Endometrial microvascular endothelial cells (primary cell): Measurements from ENCODE around the gene ADGRB2. TPM values are rescaled to one million over a fixed set of nuclear protein-coding genes. Genes with fewer than 3 reads are reported as not detected.

Source experiments
- in situ Hi-C: cut with HindIII; loops from 2 replicates; pipeline ENCODE4 v1.10.0; 2017; ENCODE audit warnings: low sequenced_read_pairs, low pct_unique_long_range_greater_than_20kb; ENCODE audit errors: inconsistent ontology term
- total RNA-seq: library from RNA; depleted of rRNA; stranded (reverse); fragments of >200 nt; gene quantifications from one replicate; pipeline ENCODE4 v1.2.3, GENCODE V29; 2015; ENCODE audit errors: inconsistent ontology term

Gene ADGRB2
- total RNA-seq, 1 donor from 2014 or later: 0.19 TPM

DNA sequence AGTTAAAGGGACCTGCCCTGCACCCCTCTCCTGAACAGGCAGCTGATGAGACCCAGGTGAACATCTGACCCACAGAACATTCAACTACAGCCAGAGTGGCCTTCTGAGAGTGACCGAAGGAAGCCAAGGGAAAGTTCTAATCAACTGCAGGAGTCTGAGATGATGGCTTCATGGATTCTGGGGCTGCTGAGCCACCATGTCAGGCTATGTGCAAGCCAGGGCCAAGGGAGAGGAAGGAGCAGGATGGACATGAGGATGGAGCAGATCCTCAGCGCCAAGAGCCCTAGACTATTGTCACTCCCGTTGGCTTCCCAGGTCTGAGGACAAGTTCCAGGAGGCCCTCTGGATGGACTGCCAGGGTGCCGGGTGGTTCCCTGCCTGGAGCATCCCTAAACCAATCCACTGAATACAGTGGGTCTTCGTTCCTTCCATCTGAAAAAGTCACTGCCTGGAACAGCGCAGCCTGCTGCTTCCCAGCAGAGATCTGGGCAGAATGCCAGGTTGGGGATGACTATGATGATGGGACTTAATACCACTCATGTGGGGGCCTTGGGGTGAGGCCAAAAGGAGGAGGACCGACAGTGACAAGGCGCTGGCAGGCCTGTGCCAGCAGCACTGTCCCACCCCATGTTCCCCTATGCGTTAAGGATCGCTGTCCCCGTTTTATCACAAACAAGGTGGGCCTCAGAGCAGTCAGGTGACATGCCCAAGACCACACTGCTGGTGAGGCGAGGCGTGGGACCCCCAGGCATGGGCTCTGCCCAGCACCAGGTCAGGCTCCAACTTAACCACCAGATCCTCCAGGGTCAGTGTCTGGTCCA, 31.9 kb upstream of the ADGRB2 start:
- in situ Hi-C loops: no loop called here

- in situ Hi-C loops: no loop called here
Measured at GRCh38 chr1:31795096-31795675, 31.0 kb upstream of the ADGRB2 start.

DNA sequence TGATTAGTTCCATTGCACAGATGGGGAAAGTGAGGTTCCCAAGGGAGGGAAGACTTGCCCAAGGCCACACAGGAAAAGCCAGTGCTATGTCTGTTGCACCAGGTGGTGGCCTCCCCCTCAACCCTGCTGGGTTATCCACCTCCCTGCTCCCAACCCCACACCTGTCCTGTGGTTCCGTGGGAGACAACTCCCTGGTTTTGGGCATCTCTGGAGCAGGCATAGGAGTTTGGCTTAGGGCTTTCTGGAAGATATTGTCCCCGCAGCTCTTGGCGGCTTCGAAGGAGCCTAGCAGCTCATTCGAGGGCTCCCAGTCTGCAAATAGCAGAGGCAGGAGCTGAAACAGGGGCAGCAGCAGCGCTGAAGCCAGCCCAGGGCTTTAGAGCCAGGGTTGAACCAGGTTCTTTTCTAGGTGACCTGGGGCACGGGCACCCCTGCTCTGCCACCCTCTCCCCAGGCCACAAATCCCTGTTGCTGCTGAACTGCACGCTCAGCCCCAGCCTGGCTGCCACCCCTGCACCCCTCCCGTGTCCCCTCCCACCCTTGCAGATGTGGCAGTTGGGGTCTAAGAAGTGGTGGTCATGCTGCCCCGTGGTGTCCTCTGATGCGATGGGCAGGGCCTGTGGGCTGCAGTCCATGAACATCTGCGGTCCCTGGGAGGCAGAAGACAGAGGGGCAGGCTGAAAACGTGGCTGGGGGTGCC, 29.6 kb upstream of the ADGRB2 start:
- in situ Hi-C loops: no loop called here

DNA sequence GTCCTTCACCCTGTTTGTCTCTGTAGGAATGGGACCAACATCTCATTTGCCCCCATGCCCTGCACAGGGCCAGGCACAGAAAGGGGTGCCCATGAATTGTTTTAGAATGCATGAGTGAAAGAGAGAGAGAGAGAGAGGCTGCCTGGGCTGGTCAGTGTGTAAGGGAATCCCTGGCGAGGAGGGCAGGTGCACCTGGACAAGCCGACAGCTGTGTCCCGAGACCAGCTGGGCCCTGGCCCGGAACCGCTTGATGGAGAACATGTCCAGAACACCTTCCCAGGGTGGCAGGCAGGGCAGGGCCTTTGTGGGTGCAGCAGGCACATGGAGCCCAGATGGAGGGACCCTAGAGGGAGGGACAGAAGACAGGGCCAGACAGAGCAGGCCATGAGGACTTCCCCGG, 28.9 kb upstream of the ADGRB2 start:
- in situ Hi-C loops: no loop called here

GRCh38 chr1:31792541-31792940, 28.4 kb upstream of the ADGRB2 start:
- in situ Hi-C loops: no loop called here

DNA sequence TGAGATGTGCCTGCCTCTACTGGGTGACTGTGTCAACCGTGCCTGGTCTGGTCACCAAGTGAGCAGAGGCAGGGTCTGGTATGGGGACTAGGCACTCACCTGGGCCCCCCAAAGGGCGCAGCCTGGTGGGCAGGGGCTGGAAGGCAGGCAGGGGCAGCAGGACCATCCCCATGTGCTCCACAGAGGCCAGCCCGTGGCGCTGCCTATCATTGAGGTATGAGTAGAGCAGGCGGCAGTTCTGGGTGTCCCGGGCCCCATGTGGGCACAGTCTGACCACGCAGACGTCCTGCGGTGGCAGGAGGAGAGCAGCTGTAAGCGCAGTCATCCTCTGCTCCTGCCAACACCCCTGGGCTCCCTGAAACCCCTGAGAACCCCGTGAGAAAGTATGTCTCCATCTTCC, 28.0 kb upstream of the ADGRB2 start:
- in situ Hi-C loops: no loop called here

DNA sequence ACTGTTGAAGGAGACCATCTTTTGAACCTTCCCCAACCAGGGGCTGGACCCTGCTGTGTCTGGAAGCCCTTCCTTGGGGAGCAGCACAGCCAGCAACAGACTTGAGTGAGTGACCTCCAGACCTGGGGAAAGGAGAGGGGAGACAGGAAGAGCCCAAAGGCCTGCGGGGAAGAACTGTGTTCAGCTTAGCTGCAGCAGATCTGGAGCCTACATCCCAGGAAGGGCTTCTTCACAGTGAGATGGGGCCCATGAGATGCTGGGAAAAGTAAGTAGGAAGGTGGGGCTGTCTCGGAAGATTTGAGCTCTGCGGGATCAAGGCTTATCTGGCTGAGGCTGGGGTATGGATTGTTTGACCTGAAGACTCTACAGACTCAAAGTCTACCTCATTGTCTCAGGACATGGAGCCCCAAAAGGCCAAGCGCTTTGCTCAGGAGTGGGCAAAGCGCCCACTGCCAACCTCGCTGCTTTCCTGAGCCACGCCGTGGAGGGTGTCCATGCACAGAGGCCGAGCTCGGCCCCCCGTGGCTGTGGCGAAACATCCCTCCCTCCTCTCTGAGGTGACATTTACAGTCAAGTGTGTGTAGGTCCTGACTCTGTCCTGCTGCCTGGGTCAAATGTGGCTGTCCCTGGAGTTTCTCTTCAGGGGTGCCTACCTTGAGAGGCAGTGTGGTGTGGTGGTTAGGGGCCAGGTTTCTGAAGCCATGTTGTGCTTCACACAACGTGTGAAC, 27.2 kb upstream of the ADGRB2 start:
- in situ Hi-C loops: no loop called here

DNA sequence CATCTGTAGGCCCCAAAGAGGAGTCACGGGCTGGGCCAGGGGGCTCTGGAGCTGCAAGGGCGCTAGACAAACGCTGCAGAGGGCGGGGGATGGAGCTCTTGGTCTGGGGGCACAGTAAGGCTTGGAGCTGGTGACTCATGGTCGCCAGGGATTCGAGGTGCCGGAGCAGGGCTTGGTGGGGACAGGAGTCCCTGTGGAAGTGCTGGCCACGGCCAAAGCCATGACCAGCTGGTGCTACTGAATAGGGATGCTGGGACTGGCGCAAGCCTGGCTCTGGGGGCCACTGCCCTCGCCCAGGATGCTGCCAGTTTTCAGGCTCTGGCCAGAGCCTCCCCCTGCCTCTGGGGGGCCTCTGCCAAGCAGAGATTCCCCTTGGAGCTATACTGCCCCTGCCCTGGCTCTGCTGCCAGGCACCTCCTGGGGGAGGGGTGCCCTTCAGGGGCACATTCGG, 26.5 kb upstream of the ADGRB2 start:
- in situ Hi-C loops: no loop called here

DNA sequence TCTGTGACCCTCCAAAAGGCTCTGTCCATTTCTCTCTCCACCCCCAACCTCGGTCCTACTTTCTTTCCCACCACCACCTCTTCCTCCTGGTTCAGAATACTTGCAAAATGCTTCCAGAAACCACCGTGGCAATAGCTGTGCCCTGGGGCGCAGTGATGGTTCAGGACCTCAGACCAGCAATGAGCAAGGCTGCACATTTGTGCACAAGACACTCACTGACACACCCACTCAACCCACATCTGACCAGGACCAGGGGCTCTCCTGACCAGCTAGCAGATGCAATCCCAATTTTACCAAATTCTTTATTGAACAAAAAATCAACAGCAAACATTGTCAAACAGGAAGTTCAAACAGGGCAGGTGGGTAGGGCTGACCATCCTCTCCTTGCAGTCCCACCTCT, 26.0 kb upstream of the ADGRB2 start:
- in situ Hi-C loops: no loop called here

GRCh38 chr1:31789259-31790065, 25.3 kb upstream of the ADGRB2 start:
- in situ Hi-C loops: no loop called here

- in situ Hi-C loops: no loop called here
Measured at GRCh38 chr1:31788825-31789256, 24.7 kb upstream of the ADGRB2 start.

DNA sequence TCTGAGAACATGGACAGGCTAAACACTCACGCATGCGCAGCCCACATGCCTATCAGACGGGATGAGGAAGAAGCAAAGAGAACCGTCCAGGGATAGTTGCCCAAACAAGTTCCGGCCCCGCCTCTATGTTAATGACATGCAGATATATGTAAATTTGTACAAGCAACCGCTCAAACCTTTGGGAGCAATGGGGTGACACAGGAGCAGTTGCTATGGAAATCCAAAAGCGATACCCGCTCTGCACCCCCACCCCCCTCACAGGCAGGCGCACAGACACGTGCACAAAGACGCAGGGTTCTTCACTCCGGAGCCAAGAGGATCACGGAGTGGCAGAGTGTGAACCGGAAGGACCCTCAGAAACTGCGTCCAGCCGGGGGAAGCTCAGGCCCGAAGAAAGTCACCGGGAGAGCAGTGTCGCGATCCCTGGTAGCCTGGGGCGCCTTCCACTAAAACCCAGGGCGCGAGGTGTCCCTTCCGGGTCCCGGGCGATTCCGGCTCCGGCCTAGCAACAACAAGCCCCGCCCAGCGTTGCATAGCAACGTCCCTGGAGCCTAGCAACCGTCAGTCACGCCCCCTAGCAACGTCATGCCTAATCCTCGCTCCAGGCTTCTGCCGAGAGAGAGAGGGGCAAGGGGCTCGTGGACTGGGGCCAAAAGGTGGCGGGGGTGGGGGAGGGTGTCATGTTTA, 24.1 kb upstream of the ADGRB2 start:
- in situ Hi-C loops: no loop called here

- in situ Hi-C loops: no loop called here
Measured at GRCh38 chr1:31787786-31788137, 23.6 kb upstream of the ADGRB2 start.

- in situ Hi-C loops: no loop called here
Measured at GRCh38 chr1:31787261-31787660, 23.1 kb upstream of the ADGRB2 start.

DNA sequence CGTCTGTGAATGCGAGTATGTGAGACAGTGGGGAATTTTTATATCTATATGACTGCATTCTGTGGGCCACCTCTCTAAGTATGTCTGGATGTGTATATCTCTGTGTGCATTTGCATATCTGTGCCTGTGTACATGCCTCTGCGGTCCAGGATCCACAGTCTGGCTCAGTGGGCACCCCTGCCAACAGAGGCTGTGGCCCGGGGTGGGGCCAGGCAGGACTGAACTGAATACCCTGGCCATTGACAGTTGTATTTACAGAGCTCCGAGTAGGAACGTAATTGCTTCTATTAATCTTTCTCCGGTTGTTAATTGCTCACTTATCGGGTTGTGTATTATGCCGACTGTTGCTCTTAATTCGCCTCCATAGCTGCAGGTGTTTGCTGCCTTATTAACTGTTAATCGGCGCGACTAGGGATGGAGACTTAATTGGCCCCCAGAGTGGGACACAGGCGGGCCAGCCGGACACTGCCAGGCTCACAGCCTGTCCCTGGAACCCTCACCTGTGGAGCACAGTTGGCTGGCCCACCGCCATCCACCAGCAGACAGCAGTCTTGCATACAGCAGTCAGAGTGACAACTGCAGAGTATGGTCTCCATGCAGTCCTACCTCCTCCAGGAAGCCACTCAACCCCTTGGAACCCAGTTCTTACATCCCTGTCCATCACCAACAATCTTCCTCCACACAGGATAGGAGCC, 22.4 kb upstream of the ADGRB2 start:
- in situ Hi-C loops: no loop called here

GRCh38 chr1:31785947-31786290, 21.8 kb upstream of the ADGRB2 start:
- in situ Hi-C loops: no loop called here

DNA sequence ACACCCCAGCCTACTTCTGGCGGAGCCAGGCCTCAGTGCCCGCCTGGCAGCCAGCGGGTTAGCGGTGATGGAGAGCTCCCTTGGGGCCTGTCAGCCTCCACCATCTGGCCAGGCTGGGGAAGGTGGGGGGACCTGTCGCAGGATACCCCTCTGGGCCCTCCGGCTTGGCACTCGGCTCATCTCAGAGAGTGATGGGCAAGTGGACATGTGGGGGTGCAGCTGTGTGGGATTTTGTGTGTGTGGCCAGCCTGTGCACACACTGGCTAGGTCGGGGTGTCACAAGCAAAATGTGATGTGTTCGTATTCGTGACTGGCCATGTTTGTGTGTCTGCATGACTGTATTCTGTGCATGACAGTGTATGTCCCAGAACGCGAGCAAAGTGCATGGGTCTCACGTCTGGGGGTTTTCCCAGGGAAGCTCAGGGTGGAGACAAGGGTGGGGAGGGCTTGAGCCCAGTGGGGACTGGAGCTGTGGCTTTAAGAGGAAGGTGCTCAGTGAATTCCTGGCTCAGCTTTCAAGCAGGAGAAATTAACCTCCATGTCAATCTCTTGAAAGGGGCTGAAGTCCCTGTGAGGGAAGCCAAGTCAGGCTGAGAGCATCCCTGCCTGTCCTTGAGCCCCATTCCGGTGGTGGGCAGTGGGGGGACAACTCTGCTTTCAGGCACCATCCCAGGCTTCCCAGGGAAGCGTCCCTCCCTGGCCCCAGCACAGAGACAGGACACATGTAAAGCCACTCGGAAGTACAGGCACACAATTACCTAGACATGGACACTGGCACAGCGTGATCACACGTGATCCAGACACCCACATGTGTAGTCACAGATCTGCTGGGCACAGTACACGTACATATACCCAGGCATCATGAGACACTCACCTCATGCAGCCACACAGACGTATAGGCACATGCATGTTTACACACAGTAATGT, 21.1 kb upstream of the ADGRB2 start:
- in situ Hi-C loops: no loop called here
